ENCODE measurements around the gene MUC5B. TPM values are rescaled to one million over a fixed set of nuclear protein-coding genes. Genes with fewer than 3 reads are reported as not detected.

MUC5B gene
- total RNA-seq, 1 donor from 2014 or later: not detected

DNA sequence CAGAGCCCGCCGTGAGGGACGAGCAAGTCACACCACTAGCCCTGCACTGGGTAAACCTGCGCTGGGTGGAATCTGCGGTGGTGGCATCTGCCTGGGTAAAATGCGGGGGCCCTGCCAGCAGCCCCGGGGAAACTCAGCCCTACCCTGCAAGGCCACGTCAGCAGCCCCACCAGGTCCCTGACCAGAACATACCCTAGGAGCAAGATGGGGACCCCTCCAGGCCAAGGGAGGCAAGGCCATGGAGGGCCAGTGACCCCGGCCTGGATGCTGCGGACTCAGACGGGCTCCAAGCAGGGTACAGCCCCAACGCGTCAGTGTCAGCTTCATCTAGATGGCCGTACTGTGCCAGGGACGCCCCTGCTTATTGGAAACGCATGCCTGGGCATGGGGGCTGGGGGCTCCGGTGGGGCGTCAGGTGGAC, 60.2 kb downstream of the MUC5B start:
- H3K4me1 Mint-ChIP-seq: peaks cover 5% of the 10 kb centered on the region
- no peaks in the 10 kb centered on the region for H4K20me1 ChIP-seq (ENCODE audit: low read depth)
- H3F3A ChIP-seq (ENCODE audit: low read depth): no peaks in the 10 kb centered on the region
- H3K79me2 ChIP-seq (ENCODE audit: low read depth): no peaks in the 10 kb centered on the region
- no peaks in the 10 kb centered on the region for H3K27me3 ChIP-seq
- no peak overlapping the region for H3K4me3 Mint-ChIP-seq
- peaks cover 15% of the 10 kb centered on the region for H3K36me3 Mint-ChIP-seq
- no peaks in the 10 kb centered on the region for H3K4me1 ChIP-seq
- no peak overlapping the region for H3K27ac ChIP-seq
- H2AFZ ChIP-seq (replicated peaks): no peak overlapping the region
- no peak overlapping the region for H3K4me3 ChIP-seq
- H3K9me3 ChIP-seq (ENCODE audit: low read depth): no peaks in the 10 kb centered on the region
- no peaks in the 10 kb centered on the region for H3K9me3 Mint-ChIP-seq
- no peak overlapping the region for H3K4me2 ChIP-seq
- H3K27ac Mint-ChIP-seq: no peak overlapping the region
- H3K27me3 Mint-ChIP-seq (ENCODE audit: insufficient read depth, low read depth): peaks cover 4% of the 10 kb centered on the region
- no peak for DNase-seq (ENCODE audit: low spot score)
- H3K9ac ChIP-seq: no peak overlapping the region
- H3K36me3 ChIP-seq: no peaks in the 10 kb centered on the region
- TF ChIP-seq EZH2 (IDR thresholded peaks at IDR 0.05): no peak
- TF ChIP-seq CTCF (IDR thresholded peaks at IDR 0.05): no peak
- TF ChIP-seq EZH2phosphoT487 (IDR thresholded peaks at IDR 0.05): no peak

DNA sequence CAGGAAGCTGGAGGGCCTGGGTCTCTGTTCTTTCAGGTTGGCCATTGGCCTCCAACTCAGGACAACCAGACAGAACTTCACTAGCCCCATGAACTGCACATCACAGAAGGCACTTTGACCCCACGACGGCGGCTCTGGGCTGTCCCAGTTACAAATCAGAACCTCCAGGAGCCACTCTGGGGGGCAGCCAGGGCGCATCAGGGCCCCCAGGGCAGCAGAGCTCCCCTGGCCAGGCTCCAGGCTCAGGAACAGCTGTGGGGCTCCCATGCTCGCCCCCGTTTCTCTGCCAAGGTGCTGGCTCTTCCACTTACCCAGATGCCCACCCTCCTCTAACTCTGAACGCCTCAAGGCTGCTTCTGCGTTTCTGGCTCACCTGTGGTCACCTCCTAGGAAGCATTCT, 61.0 kb downstream of the MUC5B start:
- H3K27me3 Mint-ChIP-seq (ENCODE audit: insufficient read depth, low read depth): peaks cover 4% of the 10 kb centered on the region
- Histone ChIP-seq H3K9me3 (ENCODE audit: low read depth) (no peaks in the 10 kb centered on the region), H4K20me1 (ENCODE audit: low read depth) (no peaks in the 10 kb centered on the region), H3K36me3 (no peaks in the 10 kb centered on the region), H3K4me1 (no peaks in the 10 kb centered on the region), H3K4me2 (no peak overlapping the region), H3K9ac (no peak overlapping the region), H2AFZ (replicated peaks) (no peak overlapping the region), H3K79me2 (ENCODE audit: low read depth) (no peaks in the 10 kb centered on the region), H3K27me3 (no peaks in the 10 kb centered on the region), H3K4me3 (no peak overlapping the region), H3K27ac (no peak overlapping the region), H3F3A (ENCODE audit: low read depth) (no peaks in the 10 kb centered on the region)
- no peak for DNase-seq (ENCODE audit: low spot score)
- H3K4me1 Mint-ChIP-seq: peaks cover 5% of the 10 kb centered on the region
- no peak overlapping the region for H3K27ac Mint-ChIP-seq
- TF ChIP-seq EZH2phosphoT487 (IDR thresholded peaks at IDR 0.05) (no peak), CTCF (IDR thresholded peaks at IDR 0.05) (no peak), EZH2 (IDR thresholded peaks at IDR 0.05) (no peak)
- peaks cover 15% of the 10 kb centered on the region for H3K36me3 Mint-ChIP-seq
- no peak overlapping the region for H3K4me3 Mint-ChIP-seq
- H3K9me3 Mint-ChIP-seq: no peaks in the 10 kb centered on the region

DNA sequence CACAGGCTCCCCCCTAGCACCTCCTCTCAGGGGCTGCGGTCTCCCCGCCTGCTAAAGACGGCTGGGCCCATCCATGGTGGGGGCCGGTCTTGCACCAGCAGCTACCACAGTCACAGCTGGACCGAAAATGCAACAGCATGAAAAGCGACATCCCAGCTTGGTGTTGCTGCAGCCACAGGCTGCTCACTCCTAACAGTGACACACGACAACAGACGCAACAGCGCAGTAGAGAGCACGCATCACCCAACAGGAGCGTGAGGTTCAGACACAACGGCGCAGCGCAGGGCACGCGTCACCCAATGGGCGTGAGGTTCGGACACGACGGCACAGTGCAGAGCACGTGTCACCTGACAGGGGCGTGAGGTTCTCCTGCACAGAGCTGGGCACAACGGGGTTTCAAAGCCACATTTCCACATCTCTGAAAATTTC, 62.5 kb downstream of the MUC5B start:
- DNase-seq (ENCODE audit: low spot score): no peak
- Mint-ChIP-seq H3K27ac (no peak overlapping the region), H3K4me1 (peaks cover 5% of the 10 kb centered on the region), H3K36me3 (peaks cover 12% of the 10 kb centered on the region), H3K9me3 (no peaks in the 10 kb centered on the region), H3K27me3 (ENCODE audit: insufficient read depth, low read depth) (peaks cover 2% of the 10 kb centered on the region), H3K4me3 (no peak overlapping the region)
- H2AFZ ChIP-seq (replicated peaks): no peak overlapping the region
- no peaks in the 10 kb centered on the region for H3K27me3 ChIP-seq
- no peak overlapping the region for H3K4me2 ChIP-seq
- TF ChIP-seq EZH2 (IDR thresholded peaks at IDR 0.05): no peak
- TF ChIP-seq EZH2phosphoT487 (IDR thresholded peaks at IDR 0.05): no peak
- TF ChIP-seq CTCF (IDR thresholded peaks at IDR 0.05): no peak
- no peaks in the 10 kb centered on the region for H3K79me2 ChIP-seq (ENCODE audit: low read depth)
- H3K9me3 ChIP-seq (ENCODE audit: low read depth): no peaks in the 10 kb centered on the region
- H3K36me3 ChIP-seq: no peaks in the 10 kb centered on the region
- H3K9ac ChIP-seq: no peak overlapping the region
- H3K4me1 ChIP-seq: no peaks in the 10 kb centered on the region
- no peak overlapping the region for H3K27ac ChIP-seq
- no peaks in the 10 kb centered on the region for H4K20me1 ChIP-seq (ENCODE audit: low read depth)
- H3K4me3 ChIP-seq: no peak overlapping the region
- no peaks in the 10 kb centered on the region for H3F3A ChIP-seq (ENCODE audit: low read depth)

Data from neural progenitor cell (in vitro differentiated cells).